ENCODE results near the gene SNRPF. TPM values are rescaled to one million over a fixed set of nuclear protein-coding genes. Genes with fewer than 3 reads are reported as not detected.
A peak's percentile ranks its signal among the peaks of the same experiment; 100 is the strongest.

Gene SNRPF
- total RNA-seq, 1 experiment from 2014 or later: 50.3 TPM

GRCh38 chr12:95859947-95860850, 1.4 kb downstream of the SNRPF start:
- Histone ChIP-seq H4K20me1 (ENCODE audit: insufficient read depth) (peaks cover 12% of the 10 kb centered on the region), H3K4me3 (peak overlapping the region; percentile 94), H3K4me1 (replicated peaks; ENCODE audit: insufficient read depth) (peaks cover 16% of the 10 kb centered on the region), H3K36me3 (ENCODE audit: low read depth) (peaks cover 41% of the 10 kb centered on the region), H3K27ac (peak overlapping the region; percentile 77), H2AFZ (no peak overlapping the region), H3K79me2 (ENCODE audit: low read depth) (peaks cover 60% of the 10 kb centered on the region), H3F3A (ENCODE audit: insufficient read depth, low read depth) (peaks cover 17% of the 10 kb centered on the region; the same call in 1 of the 2 replicates), H3K9me2 (ENCODE audit: insufficient read depth) (no peaks in the 10 kb centered on the region; the same call in 1 of the 2 replicates), H3K9me3 (ENCODE audit: insufficient read depth, low read depth) (no peaks in the 10 kb centered on the region), H3K27me3 (ENCODE audit: insufficient read depth, low read depth) (no peaks in the 10 kb centered on the region), H3K4me2 (peak overlapping the region; percentile 95)
- DNase-seq: no peak
- intact Hi-C loops (cut with micrococcal nuclease; ENCODE audit: unreplicated experiment): loop anchor here (2.0 kb wide), 1 partner anchor 45 kb away; no protein-coding TSS in a partner anchor
- no TSS peak for BruUV-seq (replicated peaks)
- TF ChIP-seq, protein P1, sequence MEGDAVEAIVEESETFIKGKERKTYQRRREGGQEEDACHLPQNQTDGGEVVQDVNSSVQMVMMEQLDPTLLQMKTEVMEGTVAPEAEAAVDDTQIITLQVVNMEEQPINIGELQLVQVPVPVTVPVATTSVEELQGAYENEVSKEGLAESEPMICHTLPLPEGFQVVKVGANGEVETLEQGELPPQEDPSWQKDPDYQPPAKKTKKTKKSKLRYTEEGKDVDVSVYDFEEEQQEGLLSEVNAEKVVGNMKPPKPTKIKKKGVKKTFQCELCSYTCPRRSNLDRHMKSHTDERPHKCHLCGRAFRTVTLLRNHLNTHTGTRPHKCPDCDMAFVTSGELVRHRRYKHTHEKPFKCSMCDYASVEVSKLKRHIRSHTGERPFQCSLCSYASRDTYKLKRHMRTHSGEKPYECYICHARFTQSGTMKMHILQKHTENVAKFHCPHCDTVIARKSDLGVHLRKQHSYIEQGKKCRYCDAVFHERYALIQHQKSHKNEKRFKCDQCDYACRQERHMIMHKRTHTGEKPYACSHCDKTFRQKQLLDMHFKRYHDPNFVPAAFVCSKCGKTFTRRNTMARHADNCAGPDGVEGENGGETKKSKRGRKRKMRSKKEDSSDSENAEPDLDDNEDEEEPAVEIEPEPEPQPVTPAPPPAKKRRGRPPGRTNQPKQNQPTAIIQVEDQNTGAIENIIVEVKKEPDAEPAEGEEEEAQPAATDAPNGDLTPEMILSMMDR (conservative IDR thresholded peaks at IDR 0.05): no peak
- no peak for TF ChIP-seq EZH2 (IDR thresholded peaks at IDR 0.05; ENCODE audit: low read depth)
- POLR2A ChIA-PET (ENCODE audit: unreplicated experiment): interaction anchor here (0.6 kb wide), 1 partner anchor 54 kb away, joined by 5 read pairs; no protein-coding TSS in a partner anchor
- CTCF ChIA-PET: no interaction called here

DNA sequence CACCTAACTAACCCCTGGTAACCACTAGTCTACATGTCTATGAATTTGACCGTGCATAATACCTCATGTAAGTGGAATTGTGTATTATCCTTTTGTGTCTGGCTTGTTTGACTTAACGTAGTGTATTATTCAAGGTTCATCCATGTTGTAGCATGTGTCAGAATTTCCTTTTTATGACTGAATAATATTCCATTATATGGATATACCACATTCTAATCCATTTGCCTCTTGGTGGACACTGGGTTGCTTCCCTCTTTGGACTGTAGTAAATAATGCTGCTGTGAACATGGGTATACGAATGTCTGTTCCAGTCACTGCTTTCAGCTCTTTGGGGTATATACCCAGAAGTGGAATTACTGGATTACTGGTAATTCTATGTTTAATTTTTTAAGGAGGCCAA, 3.3 kb downstream of the SNRPF start:
- H3K27me3 ChIP-seq (ENCODE audit: insufficient read depth, low read depth): no peaks in the 10 kb centered on the region
- H3K27ac ChIP-seq: no peak overlapping the region
- no peak overlapping the region for H3K4me3 ChIP-seq
- peaks cover 15% of the 10 kb centered on the region for H4K20me1 ChIP-seq (ENCODE audit: insufficient read depth)
- DNase-seq: no peak
- intact Hi-C loops (cut with micrococcal nuclease; ENCODE audit: unreplicated experiment): no loop called here
- ChIA-PET POLR2A (ENCODE audit: unreplicated experiment) (no interaction called here), CTCF (interaction anchor here (0.5 kb wide), 1 partner anchor 151 kb away, joined by 4 read pairs; no protein-coding TSS in a partner anchor)
- TF ChIP-seq, protein P1 (conservative IDR thresholded peaks at IDR 0.05): no peak
- no peak for TF ChIP-seq EZH2 (IDR thresholded peaks at IDR 0.05; ENCODE audit: low read depth)
- no peaks in the 10 kb centered on the region for H3K9me3 ChIP-seq (ENCODE audit: insufficient read depth, low read depth)
- H3K4me1 ChIP-seq (replicated peaks; ENCODE audit: insufficient read depth): peaks cover 16% of the 10 kb centered on the region
- H2AFZ ChIP-seq: no peak overlapping the region
- peaks cover 48% of the 10 kb centered on the region for H3K36me3 ChIP-seq (ENCODE audit: low read depth)
- H3F3A ChIP-seq (ENCODE audit: insufficient read depth, low read depth): peaks cover 20% of the 10 kb centered on the region; the same call in 1 of the 2 replicates
- no peak overlapping the region for H3K4me2 ChIP-seq
- BruUV-seq (replicated peaks): no TSS peak
- H3K9me2 ChIP-seq (ENCODE audit: insufficient read depth): no peaks in the 10 kb centered on the region
- peaks cover 60% of the 10 kb centered on the region for H3K79me2 ChIP-seq (ENCODE audit: low read depth)

DNA sequence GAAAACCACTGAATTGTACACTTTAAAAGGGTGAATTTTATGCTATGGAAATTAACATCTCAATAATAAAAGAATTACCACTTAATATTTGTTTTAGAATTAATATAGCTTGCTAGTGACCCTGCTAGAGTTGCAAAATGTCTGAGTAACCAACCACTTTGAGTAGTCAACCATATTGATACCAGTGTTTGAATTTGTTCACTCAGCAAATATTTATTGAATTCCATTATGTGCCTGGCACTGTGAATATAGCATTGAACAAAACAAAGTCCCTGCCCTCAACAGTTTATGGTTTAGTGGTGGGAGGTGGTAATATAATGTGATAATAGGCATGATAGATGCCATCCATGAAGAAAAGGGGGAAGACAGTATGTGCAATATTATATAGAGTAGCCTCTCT, 4.6 kb downstream of the SNRPF start:
- H3K27me3 ChIP-seq (ENCODE audit: insufficient read depth, low read depth): no peaks in the 10 kb centered on the region
- no peaks in the 10 kb centered on the region for H3K9me2 ChIP-seq (ENCODE audit: insufficient read depth)
- DNase-seq: no peak
- H4K20me1 ChIP-seq (ENCODE audit: insufficient read depth): peaks cover 15% of the 10 kb centered on the region
- no TSS peak for BruUV-seq (replicated peaks)
- H3K4me3 ChIP-seq: no peak overlapping the region
- H3K4me2 ChIP-seq: no peak overlapping the region
- intact Hi-C loops (cut with micrococcal nuclease; ENCODE audit: unreplicated experiment): no loop called here
- H3K79me2 ChIP-seq (ENCODE audit: low read depth): peaks cover 60% of the 10 kb centered on the region
- no peak overlapping the region for H3K27ac ChIP-seq
- H3K36me3 ChIP-seq (ENCODE audit: low read depth): peaks cover 52% of the 10 kb centered on the region
- no peaks in the 10 kb centered on the region for H3K9me3 ChIP-seq (ENCODE audit: insufficient read depth, low read depth)
- peaks cover 20% of the 10 kb centered on the region; the same call in 1 of the 2 replicates for H3F3A ChIP-seq (ENCODE audit: insufficient read depth, low read depth)
- CTCF ChIA-PET: no interaction called here
- TF ChIP-seq, protein P1 (conservative IDR thresholded peaks at IDR 0.05): no peak
- no peak for TF ChIP-seq EZH2 (IDR thresholded peaks at IDR 0.05; ENCODE audit: low read depth)
- peaks cover 16% of the 10 kb centered on the region for H3K4me1 ChIP-seq (replicated peaks; ENCODE audit: insufficient read depth)
- POLR2A ChIA-PET (ENCODE audit: unreplicated experiment): no interaction called here
- H2AFZ ChIP-seq: no peak overlapping the region

All from PC-9 (cell line).